GM18502 (cell line): ENCODE data around the gene TMEM200C.

Experiments
- ATAC-seq: cut with Tn5 transposase; IDR thresholded peaks from one replicate; pipeline ENCODE4 v1.9.1; 2021; ENCODE audit warnings: mild to moderate bottlenecking; ENCODE audit not compliant: unreplicated experiment, poor library complexity

The TMEM200C gene

GRCh38 chr18:5895299-5895875, at the start of gene TMEM200C:
TMEM200C (minus strand) TSS chr18:5895522; CDS start chr18:5892063, 3,459 bp downstream.
- peak; percentile 47 for ATAC-seq

DNA sequence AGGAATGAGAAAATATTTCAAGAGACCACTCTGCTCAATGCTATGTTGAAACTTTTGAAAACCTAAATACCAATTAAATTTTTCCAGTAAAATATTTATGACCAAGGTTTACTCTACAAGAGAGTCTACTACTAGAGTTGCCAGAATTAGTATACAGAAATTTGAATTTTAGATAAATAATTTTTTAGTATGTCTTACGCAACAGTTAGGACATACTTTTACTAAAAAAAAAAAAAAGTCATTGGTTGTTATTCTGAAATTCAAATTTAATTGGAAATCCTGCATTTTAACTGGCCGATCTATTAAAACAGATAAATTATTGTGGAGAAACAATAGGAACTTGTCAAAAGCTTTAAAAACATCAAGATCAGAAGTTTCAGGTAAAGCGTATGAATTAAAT, 49.1 kb upstream of the TMEM200C start:
- no peak for ATAC-seq

GRCh38 chr18:5943514-5943913, 48.2 kb upstream of the TMEM200C start:
- ATAC-seq = no peak

DNA sequence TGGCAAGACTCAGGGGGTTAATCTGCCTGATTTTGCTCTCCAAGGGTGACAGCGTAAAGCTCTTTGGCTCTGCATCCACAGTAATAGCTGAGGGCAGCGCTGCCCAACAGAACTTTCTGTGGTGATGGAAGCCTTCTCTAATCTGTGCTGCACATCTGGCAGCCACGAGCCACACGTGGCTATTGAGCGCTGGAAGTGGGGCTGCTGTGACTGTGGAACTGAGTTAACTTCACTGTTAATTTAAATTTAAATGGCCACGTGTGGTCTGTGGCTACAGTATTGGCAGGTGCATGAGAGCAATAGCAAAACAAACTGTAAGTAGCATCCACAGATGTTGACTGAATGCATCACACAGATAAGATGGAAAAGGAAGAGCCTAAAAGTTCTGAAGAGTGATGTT, 47.3 kb upstream of the TMEM200C start:
- no peak for ATAC-seq

GRCh38 chr18:5941890-5942289, 46.6 kb upstream of the TMEM200C start:
- ATAC-seq = no peak

GRCh38 chr18:5939801-5940667, 44.7 kb upstream of the TMEM200C start:
- no peak for ATAC-seq

- ATAC-seq = no peak
Observed at GRCh38 chr18:5937795-5938194, 42.5 kb upstream of the TMEM200C start.

DNA sequence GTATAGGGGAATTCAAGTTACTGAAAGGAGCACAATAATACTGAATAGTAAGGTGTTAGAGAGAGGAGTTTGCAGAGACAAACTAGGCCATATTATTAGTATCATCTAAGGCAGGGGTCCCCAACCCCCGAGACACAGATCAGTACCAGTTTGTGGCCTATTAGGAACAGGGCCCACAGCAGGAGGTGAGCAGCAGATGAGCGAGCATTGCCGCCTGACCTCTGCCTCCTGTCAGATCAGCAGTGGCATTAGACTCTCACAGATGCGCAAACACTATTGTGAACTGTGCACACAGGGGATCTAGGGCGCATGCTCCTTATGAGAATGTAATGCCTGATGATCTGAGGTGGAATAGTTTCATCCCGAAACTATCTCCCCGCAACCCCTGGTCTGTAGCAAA, 41.8 kb upstream of the TMEM200C start:
- ATAC-seq = no peak

DNA sequence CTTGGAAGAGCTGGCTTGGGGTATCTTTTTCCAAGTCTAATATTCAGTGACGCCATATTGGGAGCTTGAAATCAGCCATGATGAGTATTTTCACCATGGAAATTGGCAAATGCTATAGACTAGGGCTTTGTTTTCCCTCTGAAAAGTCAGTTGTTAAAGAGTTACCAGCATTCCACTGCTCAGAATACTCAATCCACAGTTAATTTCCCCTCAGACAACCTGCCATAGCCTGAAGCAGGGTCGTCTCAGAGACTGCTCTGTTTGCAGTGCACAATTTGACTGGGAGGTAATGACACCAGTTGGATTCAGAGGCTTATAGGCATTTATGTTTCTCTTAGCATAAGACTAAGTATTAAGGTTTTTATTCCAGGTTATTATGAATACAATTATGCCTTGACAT, 35.5 kb upstream of the TMEM200C start:
- no peak for ATAC-seq

DNA sequence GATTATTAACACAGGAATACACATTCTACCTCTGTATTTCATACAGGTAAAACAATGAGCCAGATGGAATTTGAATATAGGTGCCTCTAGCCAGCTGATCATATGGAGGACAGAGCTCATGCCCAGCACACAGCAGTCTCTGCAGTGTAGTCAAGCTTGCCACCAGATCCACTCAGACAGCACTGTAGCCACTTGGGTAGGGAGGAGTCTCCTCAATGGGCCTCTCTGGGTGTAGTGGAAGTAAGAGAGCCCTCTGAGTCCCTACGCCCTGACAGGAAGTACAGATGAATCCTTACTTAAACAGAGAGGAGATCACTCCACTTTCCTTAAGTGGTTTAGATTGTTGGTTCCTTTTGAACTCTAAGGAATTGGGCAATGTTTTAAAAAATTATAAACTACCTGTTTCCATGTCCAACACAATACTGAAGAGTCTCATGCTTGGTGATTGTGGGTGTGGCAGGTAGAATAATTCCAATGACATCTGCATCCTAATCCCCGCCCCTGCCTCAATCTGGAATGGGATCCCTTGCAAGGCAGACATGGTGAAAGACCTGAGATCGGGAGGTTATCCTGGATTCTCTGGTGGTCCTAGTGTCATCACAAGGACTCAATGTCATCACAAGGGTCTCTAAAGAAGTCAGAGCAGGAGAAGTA, 23.0 kb upstream of the TMEM200C start:
- no peak for ATAC-seq

- ATAC-seq = no peak
Observed at GRCh38 chr18:5914951-5915350, 19.6 kb upstream of the TMEM200C start.

DNA sequence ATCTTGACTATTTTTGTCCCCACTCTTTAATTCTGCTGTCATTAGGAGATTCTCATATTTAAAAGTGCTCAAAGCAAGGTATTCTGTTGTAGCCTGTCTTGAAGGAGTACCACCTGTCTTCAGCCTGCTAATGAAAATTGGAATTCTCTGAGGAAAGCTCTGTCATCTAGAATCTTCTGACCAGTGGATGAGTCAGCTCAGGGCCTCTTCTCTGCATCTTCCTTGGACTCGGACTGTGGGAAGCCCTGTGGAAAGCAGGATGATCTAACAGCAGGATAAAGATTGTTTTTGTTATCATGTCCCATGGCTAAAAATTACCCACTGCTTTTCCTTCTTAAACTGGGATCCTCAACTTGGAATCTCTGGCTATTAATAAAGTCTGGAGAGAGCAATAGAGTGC, 18.7 kb upstream of the TMEM200C start:
- ATAC-seq = no peak

- ATAC-seq = no peak
Observed at GRCh38 chr18:5912566-5912965, 17.2 kb upstream of the TMEM200C start.

DNA sequence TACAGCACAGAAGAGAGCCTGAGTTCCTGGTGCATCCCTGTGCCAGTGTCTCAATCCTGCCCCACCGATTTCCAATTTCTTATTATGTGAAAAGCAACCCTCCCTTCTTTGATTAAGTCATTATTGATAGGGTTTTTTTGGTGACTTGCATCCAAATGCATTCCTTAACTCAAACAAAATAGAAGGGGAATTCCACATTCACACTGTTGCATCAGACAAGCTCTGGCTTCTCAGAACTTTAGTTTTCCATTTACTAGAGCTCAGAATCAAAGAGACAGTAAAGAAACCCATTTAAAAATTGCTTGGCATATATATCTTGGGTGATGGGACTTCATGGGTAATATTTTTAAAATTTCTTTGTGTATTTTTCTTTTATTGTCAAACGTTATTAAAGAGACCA, 13.8 kb upstream of the TMEM200C start:
- no peak for ATAC-seq

DNA sequence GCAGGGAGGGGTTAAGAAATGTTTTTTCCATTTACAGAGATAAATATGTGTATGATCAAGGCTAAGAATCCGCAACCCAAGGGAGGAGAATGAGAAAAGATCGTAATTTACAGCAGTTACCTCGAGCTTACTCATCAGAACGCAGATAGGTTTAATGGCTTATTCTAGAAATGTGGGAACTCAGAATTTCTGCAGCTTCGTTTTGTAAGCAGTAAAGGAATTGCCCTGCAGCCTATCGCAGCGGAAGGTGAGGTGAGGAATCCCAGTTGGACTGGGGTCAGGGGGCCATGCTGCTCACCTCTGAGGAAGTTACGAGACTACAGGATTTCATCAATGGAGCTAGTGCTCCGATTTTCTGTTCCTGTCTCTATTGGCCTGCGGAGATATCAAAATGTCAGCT, 8.1 kb upstream of the TMEM200C start:
- no peak for ATAC-seq

DNA sequence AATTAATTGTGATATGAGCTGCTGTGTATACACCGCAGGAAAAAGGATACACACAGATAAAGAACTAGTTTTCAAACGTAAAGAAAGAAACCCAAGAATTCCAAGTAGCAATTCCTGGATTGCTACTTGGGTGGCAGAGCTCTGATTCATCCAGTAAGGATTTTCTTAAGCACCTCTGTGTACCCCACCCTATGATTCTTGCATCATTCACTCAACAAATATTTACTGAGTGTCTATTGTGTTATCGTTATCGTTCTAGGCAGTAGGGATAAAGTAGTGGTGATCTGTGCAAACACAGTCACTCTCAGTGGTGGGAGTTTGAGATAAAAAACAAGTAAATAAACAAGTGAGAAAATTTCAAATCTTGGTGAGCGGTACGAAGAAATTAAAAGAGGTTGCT, 4.9 kb upstream of the TMEM200C start:
- ATAC-seq = no peak

- no peak for ATAC-seq
Observed at GRCh38 chr18:5899835-5900234, 4.5 kb upstream of the TMEM200C start.

GRCh38 chr18:5895876-5896740, 786 bp upstream of the TMEM200C start:
- ATAC-seq = peak; percentile 38

DNA sequence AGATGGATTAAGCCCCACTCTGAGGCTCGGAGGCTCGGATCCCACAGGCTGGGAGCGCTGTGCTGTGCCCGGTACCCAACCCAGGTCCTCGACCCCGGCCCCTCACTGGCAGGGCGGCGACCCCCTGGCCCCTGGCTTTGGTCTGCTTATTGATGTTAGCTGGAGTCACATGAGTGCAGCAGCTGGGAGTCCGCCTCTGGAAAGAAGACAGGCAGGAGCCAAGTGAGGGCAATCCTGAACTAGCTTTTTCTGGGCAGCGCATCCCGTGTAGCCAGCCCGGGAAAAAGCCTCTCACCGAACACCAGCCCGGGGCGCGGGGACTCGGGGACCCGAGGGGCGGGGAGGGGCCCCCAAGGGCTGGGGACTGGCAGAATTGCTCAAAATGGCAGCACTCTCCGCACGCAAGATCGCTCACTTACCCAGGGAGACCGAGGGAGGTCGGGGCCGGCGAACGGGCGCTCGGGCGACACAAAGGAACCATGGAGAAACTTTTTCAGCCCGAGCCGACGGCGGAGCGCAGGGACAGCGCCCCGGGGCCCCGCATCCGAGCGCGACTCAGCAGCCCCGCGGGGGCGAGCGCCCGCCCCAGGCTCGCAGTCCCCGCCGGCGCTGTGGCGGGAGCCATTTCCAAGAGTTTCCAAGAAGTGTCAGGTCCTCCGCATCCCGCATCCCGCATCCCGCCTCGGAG, 567 bp downstream of the TMEM200C start:
- peak; percentile 20 for ATAC-seq
